B cell (primary cell): ENCODE measurements around the gene ITLN2. TPM values are rescaled to one million over a fixed set of nuclear protein-coding genes. Genes with fewer than 3 reads are reported as not detected.

Experiments
- ATAC-seq: fragments of 200-7000 bp; cut with Tn5 transposase; one replicate; pipeline ENCODE4 v1.10.0; 2021; ENCODE audit warnings: low read depth, mild to moderate bottlenecking, moderate number of reproducible peaks, moderate library complexity
- CTCF ChIA-PET: fragments of 350-600 bp; sonication (Branson Sonifier 250); formaldehyde crosslinking; loops from one replicate; lab custom pipeline; 2021; ENCODE audit warnings: antibody characterized with exemption, inconsistent platforms; lab: Charles Lee
- POLR2A ChIA-PET: fragments of 350-600 bp; sonication (Branson Sonifier 250); formaldehyde crosslinking; loops from one replicate; lab custom pipeline; 2021; ENCODE audit warnings: antibody characterized with exemption; lab: Charles Lee
- DNase-seq: peaks from one replicate; pipeline ENCODE4 v3.0.0; 2013
- H2AFZ ChIP-seq: 2 replicates; pipeline ENCODE4 v1.6.1; 2012; ENCODE audit warnings: mild to moderate bottlenecking, low read depth, low read length; ENCODE audit not compliant: insufficient read depth, poor library complexity, severe bottlenecking
- H3K27ac ChIP-seq, 2 donors: 1 replicate in 1 of 2; 2 replicates in 1 of 2; pipeline ENCODE4 v1.5.1; 2012 to 2013; ENCODE audit warnings: low read length in 2 of 2, mild to moderate bottlenecking in 2 of 2, moderate library complexity in 1 of 2
- H3K27me3 ChIP-seq, 4 experiments: fragments of 200-600 bp in 1 of 4; sonication (generic) in 1 of 4; replicated peaks in 1 of 4; 1 replicate in 2 of 4; 2 replicates in 2 of 4; pipeline versions ENCODE4 v1.6.1 to v1.7.0; 2013 to 2016; ENCODE audit warnings: low read length in 3 of 4, mild to moderate bottlenecking in 2 of 4, mixed read lengths in 1 of 4, moderate library complexity in 1 of 4; ENCODE audit not compliant: insufficient read depth in 4 of 4, control insufficient read depth in 3 of 4; ENCODE audit errors: control extremely low read depth in 1 of 4
- H3K36me3 ChIP-seq, 2 experiments: replicated peaks in 1 of 2; 1 replicate in 1 of 2; 2 replicates in 1 of 2; pipeline versions ENCODE4 v1.6.1 to v1.7.1; 2013; ENCODE audit warnings: low read length in 1 of 2; ENCODE audit not compliant: insufficient read depth in 2 of 2, control insufficient read depth in 1 of 2; ENCODE audit errors: control extremely low read depth in 1 of 2, extremely low read depth in 1 of 2
- H3K4me1 ChIP-seq, 2 donors: fragments of 200-600 bp in 1 of 2; sonication (generic) in 1 of 2; 1 replicate in 1 of 2; 2 replicates in 1 of 2; pipeline versions ENCODE4 v1.5.1 to v1.6.1; 2013 to 2017; ENCODE audit warnings: low read length in 2 of 2; ENCODE audit not compliant: control insufficient read depth in 2 of 2, insufficient read depth in 2 of 2
- H3K4me2 ChIP-seq: replicated peaks from 2 replicates; pipeline ENCODE3; 2012; ENCODE audit warnings: mild to moderate bottlenecking, low read depth, low read length; ENCODE audit not compliant: poor library complexity, severe bottlenecking
- H3K4me3 ChIP-seq, 5 experiments: fragments of 200-600 bp in 1 of 5; sonication (generic) in 1 of 5; 1 replicate in 3 of 5; 2 replicates in 2 of 5; pipeline versions ENCODE4 v1.5.1 to v1.7.0; 2011 to 2016; ENCODE audit warnings: low read length in 4 of 5, mild to moderate bottlenecking in 4 of 5, low read depth in 2 of 5, control low read depth in 1 of 5, moderate library complexity in 1 of 5; ENCODE audit not compliant: insufficient read depth in 1 of 5; ENCODE audit errors: control extremely low read depth in 1 of 5, extremely low read depth in 1 of 5
- H3K79me2 ChIP-seq: fragments of 200-600 bp; sonication (generic); one replicate; pipeline ENCODE4 v1.6.0; 2016; ENCODE audit warnings: low read length; ENCODE audit not compliant: control insufficient read depth, insufficient read depth
- H3K9ac ChIP-seq: fragments of 200-600 bp; sonication (generic); 2 replicates; pipeline ENCODE4 v1.6.1; 2017; ENCODE audit warnings: mild to moderate bottlenecking, low read length, moderate library complexity
- H3K9me3 ChIP-seq, 3 donors: one replicate each; pipeline versions ENCODE4 v1.6.1 to v1.7.1; 2013; ENCODE audit warnings: low read length in 2 of 3; ENCODE audit not compliant: control insufficient read depth in 2 of 3, insufficient read depth in 1 of 3; ENCODE audit errors: control extremely low read depth in 1 of 3
- H4K20me1 ChIP-seq: 2 replicates; pipeline ENCODE4 v1.6.0; 2012; ENCODE audit warnings: mild to moderate bottlenecking, low read length; ENCODE audit not compliant: insufficient read depth, control insufficient read depth, poor library complexity, severe bottlenecking
- H3K27ac Mint-ChIP-seq: one replicate; pipeline ENCODE4 v1.8.0; 2021; ENCODE audit warnings: mixed read lengths
- H3K27me3 Mint-ChIP-seq: one replicate; pipeline ENCODE4 v1.8.0; 2021; ENCODE audit warnings: mixed read lengths
- H3K4me1 Mint-ChIP-seq: one replicate; pipeline ENCODE4 v1.8.0; 2021; ENCODE audit warnings: mixed read lengths
- H3K4me3 Mint-ChIP-seq: one replicate; pipeline ENCODE4 v1.8.0; 2021; ENCODE audit warnings: mixed read lengths
- H3K9me3 Mint-ChIP-seq: one replicate; pipeline ENCODE4 v1.8.0; 2022; ENCODE audit warnings: mixed read lengths; ENCODE audit not compliant: insufficient read depth
- EZH2 ChIP-seq: IDR thresholded peaks from 2 replicates; pipeline ENCODE4 v1.6.1; 2012; ENCODE audit warnings: borderline replicate concordance, low read depth, mild to moderate bottlenecking, moderate library complexity, low read length; ENCODE audit not compliant: insufficient read depth, poor library complexity, severe bottlenecking
- WGBS: methylation state at CpG from one replicate; pipeline ENCODE4 v1.1.5; 2013; ENCODE audit warnings: missing lambda C conversion rate; ENCODE audit not compliant: insufficient coverage; 5-methylcytosine and 5-hydroxymethylcytosine counted together
- intact Hi-C: fragments of 100-400 bp; cut with micrococcal nuclease; formaldehyde crosslinking; loops from one replicate; pipeline ENCODE4 v1.10.0; 2022
- polyA plus RNA-seq: library from polyadenylated mRNA; depleted of rRNA; stranded (reverse); fragments of >200 nt; gene quantifications from 2 replicates; pipeline ENCODE4 v1.2.3, GENCODE V29; 2012
- total RNA-seq, 2 donors: library from RNA; stranded (reverse); fragments of 120-200 nt in 1 of 2; gene quantifications; 1 replicate in 1 of 2; 2 replicates in 1 of 2; pipeline versions ENCODE4 v1.2.3 to v1.2.4, GENCODE V29; 2013 to 2022
- TF ChIP-seq, protein P1 (sequence below): fragments of 200-600 bp; IDR thresholded peaks from one replicate; pipeline ENCODE4 v1.8.0; 2022; ENCODE audit warnings: antibody characterized with exemption, mild to moderate bottlenecking

The ITLN2 gene
- total and polyA plus RNA-seq, 2 donors (not counting 1 experiment from before 2014, with no cell fraction given), result not detected

DNA sequence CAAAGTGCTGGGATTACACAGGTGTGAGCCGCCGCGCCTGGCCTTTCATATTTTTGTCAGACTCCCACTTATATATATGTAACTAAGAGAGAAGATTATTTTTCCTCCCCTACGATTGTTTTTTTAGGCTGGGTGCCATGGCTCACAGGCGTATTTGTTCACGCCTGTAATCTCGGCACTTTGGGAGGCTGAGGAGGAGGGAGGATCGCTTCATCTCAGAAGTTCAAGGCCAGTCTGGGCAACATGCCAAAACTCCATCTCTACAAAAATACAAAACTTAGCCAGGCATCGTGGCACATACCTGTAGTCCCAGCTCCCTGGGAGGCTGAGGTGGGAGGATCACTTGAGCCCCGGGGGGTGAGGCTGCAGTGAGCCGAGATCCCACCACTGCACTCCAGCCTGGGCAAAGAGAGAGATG is 23.9 kb upstream of the ITLN2 start:
- no peaks in the 10 kb centered on the region for H3K9me3 ChIP-seq
- H2AFZ ChIP-seq, result no peak overlapping the region
- intact Hi-C loops, result no loop called here
- H3K9me3 Mint-ChIP-seq, result no peaks in the 10 kb centered on the region
- H3K27ac ChIP-seq, result no peak overlapping the region
- H3K27ac Mint-ChIP-seq, result no peak overlapping the region
- no peak overlapping the region for H3K4me3 ChIP-seq
- no peak overlapping the region for H3K9ac ChIP-seq
- H3K4me3 Mint-ChIP-seq, result no peak overlapping the region
- peaks cover 0 to 15% (median 9%) of the 10 kb centered on the region in 4 experiments for H3K27me3 ChIP-seq
- TF ChIP-seq, protein P1, sequence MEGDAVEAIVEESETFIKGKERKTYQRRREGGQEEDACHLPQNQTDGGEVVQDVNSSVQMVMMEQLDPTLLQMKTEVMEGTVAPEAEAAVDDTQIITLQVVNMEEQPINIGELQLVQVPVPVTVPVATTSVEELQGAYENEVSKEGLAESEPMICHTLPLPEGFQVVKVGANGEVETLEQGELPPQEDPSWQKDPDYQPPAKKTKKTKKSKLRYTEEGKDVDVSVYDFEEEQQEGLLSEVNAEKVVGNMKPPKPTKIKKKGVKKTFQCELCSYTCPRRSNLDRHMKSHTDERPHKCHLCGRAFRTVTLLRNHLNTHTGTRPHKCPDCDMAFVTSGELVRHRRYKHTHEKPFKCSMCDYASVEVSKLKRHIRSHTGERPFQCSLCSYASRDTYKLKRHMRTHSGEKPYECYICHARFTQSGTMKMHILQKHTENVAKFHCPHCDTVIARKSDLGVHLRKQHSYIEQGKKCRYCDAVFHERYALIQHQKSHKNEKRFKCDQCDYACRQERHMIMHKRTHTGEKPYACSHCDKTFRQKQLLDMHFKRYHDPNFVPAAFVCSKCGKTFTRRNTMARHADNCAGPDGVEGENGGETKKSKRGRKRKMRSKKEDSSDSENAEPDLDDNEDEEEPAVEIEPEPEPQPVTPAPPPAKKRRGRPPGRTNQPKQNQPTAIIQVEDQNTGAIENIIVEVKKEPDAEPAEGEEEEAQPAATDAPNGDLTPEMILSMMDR, result no peak
- no peak for TF ChIP-seq EZH2
- ATAC-seq (no peak), DNase-seq (no peak)
- peaks cover 38% of the 10 kb centered on the region for H3K27me3 Mint-ChIP-seq
- no peaks in the 10 kb centered on the region for H4K20me1 ChIP-seq
- H3K4me2 ChIP-seq, result no peak overlapping the region
- H3K4me1 ChIP-seq, result peaks cover 11 to 13% of the 10 kb centered on the region in 2 donors
- CTCF ChIA-PET, result interaction anchor here (0.9 to 2.2 kb wide), 2 partner anchors 12 to 69 kb away, joined by 3 to 7 read pairs; no protein-coding TSS in a partner anchor
- POLR2A ChIA-PET, result no interaction called here
- H3K36me3 ChIP-seq, result no peaks in the 10 kb centered on the region
- peaks cover 11% of the 10 kb centered on the region for H3K4me1 Mint-ChIP-seq
- no peaks in the 10 kb centered on the region for H3K79me2 ChIP-seq
- no CpG with 5 or more reads among the region's 11 CpGs for WGBS

DNA sequence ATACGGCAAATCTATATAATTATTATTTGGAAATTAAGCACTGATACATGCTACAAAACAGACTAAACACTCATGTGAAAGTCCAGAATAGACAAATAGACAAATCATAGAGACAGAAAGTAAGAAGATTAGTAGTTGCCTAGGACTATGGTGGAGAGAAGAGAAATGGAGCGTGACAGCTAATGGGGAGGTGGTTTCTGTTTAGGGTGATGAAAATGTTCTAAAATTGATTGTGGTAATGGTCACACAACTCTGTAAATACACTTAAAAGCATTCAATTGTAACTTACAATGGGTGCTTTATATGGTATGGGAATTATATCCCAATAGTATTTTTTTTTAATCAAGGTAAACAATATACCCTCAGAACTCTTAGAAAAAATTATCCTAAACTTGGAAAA is 20.4 kb upstream of the ITLN2 start:
- H3K36me3 ChIP-seq, result no peaks in the 10 kb centered on the region
- H3K4me2 ChIP-seq, result no peak overlapping the region
- H3K4me3 ChIP-seq, result no peak overlapping the region
- H3K4me1 Mint-ChIP-seq, result no peaks in the 10 kb centered on the region
- ChIA-PET POLR2A (no interaction called here), CTCF (interaction anchor here (1.0 kb wide), 1 partner anchor 15 kb away, joined by 3 read pairs; no protein-coding TSS in a partner anchor)
- no peaks in the 10 kb centered on the region for H3K4me1 ChIP-seq
- no peak overlapping the region for H3K27ac Mint-ChIP-seq
- peaks cover 16% of the 10 kb centered on the region for H3K27me3 Mint-ChIP-seq
- H4K20me1 ChIP-seq, result no peaks in the 10 kb centered on the region
- no peak overlapping the region for H3K9ac ChIP-seq
- no peaks in the 10 kb centered on the region for H3K9me3 ChIP-seq
- TF ChIP-seq EZH2, result no peak
- TF ChIP-seq, protein P1, result no peak
- ATAC-seq (no peak), DNase-seq (no peak)
- intact Hi-C loops, result no loop called here
- no peak overlapping the region for H3K27ac ChIP-seq
- no peak overlapping the region for H2AFZ ChIP-seq
- no peaks in the 10 kb centered on the region for H3K9me3 Mint-ChIP-seq
- no CpG with 5 or more reads among the region's 2 CpGs for WGBS
- H3K79me2 ChIP-seq, result no peaks in the 10 kb centered on the region
- H3K4me3 Mint-ChIP-seq, result no peak overlapping the region
- peaks cover 0 to 3% (median 0%) of the 10 kb centered on the region in 4 experiments for H3K27me3 ChIP-seq
